22Rv1 (cell line): ENCODE data around the gene CERS3.

ENCODE experiments used
- H3K27ac ChIP-seq: fragments of 450-650 bp; 2 replicates; pipeline ENCODE4 v1.5.1; 2017
- CTCF ChIP-seq: fragments of 450-650 bp; IDR thresholded peaks from 2 replicates; pipeline ENCODE4 v1.5.1; 2017; ENCODE audit warnings: mild to moderate bottlenecking
- ZFX ChIP-seq: fragments of 450-650 bp; IDR thresholded peaks from 2 replicates; pipeline ENCODE4 v1.6.1; 2017; ENCODE audit warnings: antibody characterized with exemption, borderline replicate concordance

CERS3 gene

GRCh38 chr15:100566850-100567628, 38.3 kb upstream of the CERS3 start:
- no peak overlapping the region for H3K27ac ChIP-seq
- TF ChIP-seq ZFX (no peak), CTCF (no peak)

DNA sequence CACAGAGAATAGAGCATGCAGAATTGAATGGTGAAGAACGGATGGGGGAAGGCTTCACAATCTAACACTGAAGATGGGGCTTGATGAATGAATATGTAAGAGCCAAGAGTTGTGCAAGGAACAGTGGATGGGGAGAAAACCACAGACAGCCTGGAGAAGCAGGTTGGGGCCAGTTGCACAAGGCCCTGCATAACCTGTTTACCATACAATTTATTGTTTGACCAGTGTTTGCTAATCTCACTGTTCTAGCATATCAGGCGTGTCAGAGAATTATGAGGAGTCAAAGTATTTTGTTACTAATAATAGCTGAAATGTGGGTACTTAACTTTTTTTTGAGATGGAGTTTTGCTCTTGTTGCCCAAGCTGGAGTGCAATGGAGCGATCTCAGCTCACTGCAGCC, 36.8 kb upstream of the CERS3 start:
- no peak overlapping the region for H3K27ac ChIP-seq
- TF ChIP-seq CTCF, result no peak
- no peak for TF ChIP-seq ZFX

DNA sequence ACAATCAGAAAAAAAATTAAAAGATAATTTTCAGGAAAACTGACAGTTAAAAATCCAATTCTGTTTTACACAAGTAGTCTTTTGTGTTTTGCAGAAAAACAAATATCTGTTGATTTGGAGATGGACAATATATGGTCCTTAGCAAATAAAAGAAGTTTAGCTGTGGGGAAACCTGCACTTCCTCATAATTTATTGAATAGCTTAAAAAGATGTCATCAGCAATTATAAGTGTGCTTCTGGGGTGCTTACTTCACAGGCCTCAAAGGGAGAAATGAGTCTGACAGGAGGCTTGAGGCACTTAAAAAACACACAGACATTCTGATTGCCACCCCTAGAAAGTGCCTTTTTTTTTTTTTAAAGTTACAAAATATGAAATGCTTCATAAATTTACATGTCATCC, 31.6 kb upstream of the CERS3 start:
- TF ChIP-seq ZFX, result no peak
- no peak for TF ChIP-seq CTCF
- H3K27ac ChIP-seq, result no peak overlapping the region

GRCh38 chr15:100559330-100559729, 30.6 kb upstream of the CERS3 start:
- no peak for TF ChIP-seq CTCF
- no peak for TF ChIP-seq ZFX
- no peak overlapping the region for H3K27ac ChIP-seq

DNA sequence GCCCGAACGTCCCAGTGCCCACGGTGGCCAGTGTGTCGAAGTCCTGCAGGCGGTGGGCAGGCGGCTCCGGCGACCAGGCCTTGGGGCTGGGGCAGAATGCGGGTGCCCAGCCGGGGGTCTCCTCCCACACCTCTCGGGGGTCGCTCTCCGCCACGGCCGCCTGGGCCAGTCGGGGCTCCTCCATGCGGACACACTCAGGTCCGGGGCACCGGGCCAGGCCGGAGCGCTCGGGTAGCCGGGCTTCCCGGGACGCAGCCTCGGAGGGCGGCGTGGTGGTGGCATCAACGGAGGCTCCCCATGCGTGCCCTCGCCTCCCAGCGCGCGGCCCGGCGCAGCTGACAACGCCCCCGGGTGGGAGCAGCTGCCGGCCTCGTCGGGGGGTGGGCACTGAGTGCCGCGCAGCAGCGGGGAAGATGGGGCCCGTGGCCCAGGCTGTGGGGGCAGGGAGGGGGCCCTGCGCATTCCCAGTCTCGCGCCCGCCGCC, 30.1 kb upstream of the CERS3 start:
- no peak for TF ChIP-seq ZFX
- no peak for TF ChIP-seq CTCF
- H3K27ac ChIP-seq, result no peak overlapping the region

- TF ChIP-seq CTCF (no peak), ZFX (no peak)
- H3K27ac ChIP-seq, result no peak overlapping the region
Measured at GRCh38 chr15:100553468-100553867, 24.7 kb upstream of the CERS3 start.

- TF ChIP-seq ZFX (no peak), CTCF (no peak)
Measured at GRCh38 chr15:100547961-100548360, 19.2 kb upstream of the CERS3 start.

More at GRCh38 chr15:100547961-100548360, 19.2 kb upstream of the CERS3 start:
- no peak overlapping the region for H3K27ac ChIP-seq
